ENCODE measurements around the gene COL6A5. TPM values are rescaled to one million over a fixed set of nuclear protein-coding genes. Genes with fewer than 3 reads are reported as not detected.
A peak's percentile ranks its signal among the peaks of the same experiment; 100 is the strongest.

Gene COL6A5
- total and polyA plus RNA-seq, 9 of the 15 experiments (the other 6 are each of a cell fraction or from before 2014, with no cell fraction given) = 1.5 to 9.7 (median 5.6) TPM

- TF ChIP-seq PURB (CRISPR knock-in tag; IDR thresholded peaks at IDR 0.05; ENCODE audit: low read depth) (no peak), FOXA1 (IDR thresholded peaks at IDR 0.05; ENCODE audit: borderline replicate concordance) (no peak), ZNF3 (CRISPR knock-in tag; IDR thresholded peaks at IDR 0.05) (no peak), ZNF263 (CRISPR knock-in tag; IDR thresholded peaks at IDR 0.05; ENCODE audit: borderline replicate concordance) (peak; percentile 68; the same call in 1 of the 2 replicates), EP300 (IDR thresholded peaks at IDR 0.05; ENCODE audit: low read length) (peak; percentile 55; the same call in 1 of the 2 replicates), SOX6 (IDR thresholded peaks at IDR 0.05) (peak; percentile 26; the same call in 1 of the 2 replicates), HLTF (IDR thresholded peaks at IDR 0.05) (no peak), NFATC3 (IDR thresholded peaks at IDR 0.05) (no peak), ARID1B (IDR thresholded peaks at IDR 0.05) (peak; percentile 82), ELF4 (CRISPR knock-in tag; IDR thresholded peaks at IDR 0.05) (no peak), EZH2 (IDR thresholded peaks at IDR 0.05; ENCODE audit: borderline replicate concordance, low read depth, low read length) (no peak), TAL1 (IDR thresholded peaks at IDR 0.05) (peak; percentile 61; the same call in 1 of the 2 replicates), STAG1 (CRISPR knock-in tag; IDR thresholded peaks at IDR 0.05; ENCODE audit: borderline replicate concordance) (no peak), ARHGAP35 (IDR thresholded peaks at IDR 0.05; ENCODE audit: partially characterized antibody) (no peak), EWSR1 (IDR thresholded peaks at IDR 0.05; ENCODE audit: borderline replicate concordance, low read depth, partially characterized antibody) (no peak), TBL1XR1 (IDR thresholded peaks at IDR 0.05; ENCODE audit: low read length in 2 of 2) (no peak), CBFA2T3 (IDR thresholded peaks at IDR 0.05) (peak; percentile 81), ZNF324 (CRISPR knock-in tag; IDR thresholded peaks at IDR 0.05) (no peak)
Observed at GRCh38 chr3:130433306-130433705, 87.8 kb downstream of the COL6A5 start (continued).

Data from K562 (cell line).